Measurements from ENCODE around the gene PCDHB6.

DNA sequence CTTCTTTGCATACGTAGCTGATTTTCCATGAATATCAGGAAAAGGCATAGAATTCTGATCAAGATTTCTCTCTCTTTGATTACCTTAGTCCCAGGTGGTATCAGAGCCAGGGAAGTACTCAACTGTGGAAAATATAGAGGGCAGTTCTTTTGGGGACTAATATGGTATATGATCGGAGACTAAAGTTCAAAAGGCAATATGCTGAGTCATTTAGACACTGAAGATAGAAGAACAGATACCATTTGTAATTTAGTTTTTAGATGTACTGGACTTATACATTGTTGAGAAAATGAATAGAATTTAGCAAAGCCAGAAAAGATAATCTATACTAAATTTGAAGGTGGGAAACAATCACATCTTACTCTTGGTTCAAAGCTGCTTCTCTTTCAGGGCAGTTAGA, 44.5 kb upstream of the PCDHB6 start:
- TF ChIP-seq POLR2A (IDR thresholded peaks at IDR 0.05) = no peak
- TF ChIP-seq CTCF (IDR thresholded peaks at IDR 0.05) = no peak
- TF ChIP-seq EP300 (IDR thresholded peaks at IDR 0.05) = no peak
